Liver (tissue), 9 donors: ENCODE data around the gene ESRRA. TPM values are rescaled to one million over a fixed set of nuclear protein-coding genes. Genes with fewer than 3 reads are reported as not detected.
"Not testable (repeated sequence)": the region's sequence is repeated elsewhere in the genome, so short reads cannot be mapped to it uniquely, and the experiment has no call there.

Experiments used
- DNase-seq: peaks from one replicate; pipeline ENCODE4 v3.0.0-alpha.2; 2017; ENCODE audit warnings: low spot score
- H3K27ac ChIP-seq, 2 donors: one replicate each; pipeline ENCODE4 v1.7.0; 2013; ENCODE audit warnings: inconsistent platforms in 2 of 2, low read length in 2 of 2, control low read depth in 1 of 2, low read depth in 1 of 2, mild to moderate bottlenecking in 1 of 2
- H3K27me3 ChIP-seq, 4 donors: one replicate each; pipeline versions ENCODE4 v1.6.1 to v1.7.0; 2013; ENCODE audit warnings: low read length in 3 of 4, inconsistent platforms in 1 of 4, mild to moderate bottlenecking in 1 of 4, moderate library complexity in 1 of 4; ENCODE audit not compliant: control insufficient read depth in 4 of 4, insufficient read depth in 4 of 4
- H3K36me3 ChIP-seq, 4 donors: one replicate each; pipeline versions ENCODE4 v1.6.1 to v1.7.0; 2013; ENCODE audit warnings: low read length in 3 of 4, mild to moderate bottlenecking in 3 of 4, low read depth in 1 of 4, moderate library complexity in 1 of 4; ENCODE audit not compliant: control insufficient read depth in 4 of 4, insufficient read depth in 3 of 4
- H3K4me1 ChIP-seq, 4 donors: one replicate each; pipeline versions ENCODE4 v1.6.1 to v1.7.0; 2013; ENCODE audit warnings: low read length in 3 of 4, mild to moderate bottlenecking in 3 of 4, moderate library complexity in 1 of 4; ENCODE audit not compliant: control insufficient read depth in 4 of 4, insufficient read depth in 4 of 4
- H3K4me3 ChIP-seq, 3 donors: one replicate each; pipeline versions ENCODE4 v1.6.1 to v1.7.0; 2013; ENCODE audit warnings: low read length in 3 of 3, control low read depth in 1 of 3, low read depth in 1 of 3, mild to moderate bottlenecking in 1 of 3
- H3K9ac ChIP-seq, 2 donors: one replicate each; pipeline ENCODE4 v1.7.0; 2013; ENCODE audit warnings: low read length in 2 of 2, mild to moderate bottlenecking in 2 of 2, moderate library complexity in 2 of 2, control low read depth in 1 of 2, low read depth in 1 of 2
- H3K9me3 ChIP-seq, 4 donors: one replicate each; pipeline versions ENCODE4 v1.6.1 to v1.7.0; 2013; ENCODE audit warnings: low read length in 3 of 4; ENCODE audit not compliant: control insufficient read depth in 4 of 4
- ATF3 ChIP-seq: IDR thresholded peaks from 2 replicates; pipeline ENCODE4 v1.6.1; 2016; ENCODE audit warnings: antibody characterized with exemption
- CTCF ChIP-seq: fragments of 150-350 bp; IDR thresholded peaks from 2 replicates; pipeline ENCODE4 v1.5.1; 2017; ENCODE audit warnings: improper control_type of control experiment, low read depth, low read length; ENCODE audit not compliant: missing input control
- EGR1 ChIP-seq, 2 donors: IDR thresholded peaks; 2 replicates each; pipeline ENCODE4 v1.6.1; 2016 to 2018; ENCODE audit warnings: antibody characterized with exemption in 2 of 2, low read depth in 2 of 2
- FOXA1 ChIP-seq: IDR thresholded peaks from 2 replicates; pipeline ENCODE4 v1.6.1; 2016; ENCODE audit warnings: antibody characterized with exemption
- FOXA2 ChIP-seq: IDR thresholded peaks from 2 replicates; pipeline ENCODE4 v1.6.1; 2016; ENCODE audit warnings: antibody characterized with exemption
- GABPA ChIP-seq, 2 donors: IDR thresholded peaks in 1 of 2; conservative IDR thresholded peaks in 1 of 2; 2 replicates each; pipeline ENCODE4 v1.6.1; 2016; ENCODE audit warnings: antibody characterized with exemption in 2 of 2, mild to moderate bottlenecking in 1 of 2, moderate library complexity in 1 of 2
- HNF4A ChIP-seq, 2 donors: conservative IDR thresholded peaks; 2 replicates each; pipeline ENCODE4 v1.6.1; 2016; ENCODE audit warnings: antibody characterized with exemption in 2 of 2, mild to moderate bottlenecking in 2 of 2
- HNF4G ChIP-seq: IDR thresholded peaks from 2 replicates; pipeline ENCODE4 v1.6.1; 2016; ENCODE audit warnings: antibody characterized with exemption
- JUND ChIP-seq, 2 donors: IDR thresholded peaks; 2 replicates each; pipeline ENCODE4 v1.6.1; 2016; ENCODE audit warnings: antibody characterized with exemption in 2 of 2
- MAX ChIP-seq: IDR thresholded peaks from 2 replicates; pipeline ENCODE4 v1.6.1; 2016; ENCODE audit warnings: antibody characterized with exemption
- NR2F2 ChIP-seq: IDR thresholded peaks from 2 replicates; pipeline ENCODE4 v1.6.1; 2016; ENCODE audit warnings: antibody characterized with exemption
- RXRA ChIP-seq, 2 donors: IDR thresholded peaks; 2 replicates each; pipeline ENCODE4 v1.6.1; 2017 to 2018; ENCODE audit warnings: antibody characterized with exemption in 2 of 2, mild to moderate bottlenecking in 1 of 2
- SP1 ChIP-seq: IDR thresholded peaks from 2 replicates; pipeline ENCODE4 v1.6.1; 2018; ENCODE audit warnings: antibody characterized with exemption, mild to moderate bottlenecking
- TAF1 ChIP-seq: conservative IDR thresholded peaks from 2 replicates; pipeline ENCODE4 v1.6.1; 2016; ENCODE audit warnings: antibody characterized with exemption, mild to moderate bottlenecking
- YY1 ChIP-seq: IDR thresholded peaks from 2 replicates; pipeline ENCODE4 v1.6.1; 2016; ENCODE audit warnings: antibody characterized with exemption, mild to moderate bottlenecking
- ZBTB33 ChIP-seq: IDR thresholded peaks from 2 replicates; pipeline ENCODE4 v1.6.1; 2016; ENCODE audit warnings: antibody characterized with exemption
- WGBS: extraction: QIAGEN DNeasy Blood & Tissue Kit; methylation state at CpG from one replicate; pipeline ENCODE4 v1.1.7; 2013; 5-methylcytosine and 5-hydroxymethylcytosine counted together
- polyA plus RNA-seq, 2 donors: library from polyadenylated mRNA; stranded (reverse) in 1 of 2; unstranded in 1 of 2; fragments of 200-250 nt in 1 of 2; fragments of >200 nt in 1 of 2; fragmentation: Nextera tagmentation in 1 of 2; extraction: Ambion mirVana in 1 of 2; gene quantifications; one replicate each; pipeline versions ENCODE4 v1.2.1 to v1.2.3, GENCODE V29; 2013 to 2015
- total RNA-seq, 2 donors: library from RNA; depleted of rRNA; stranded (reverse); fragments of >200 nt; gene quantifications; one replicate each; pipeline ENCODE4 v1.2.3, GENCODE V29; 2014
- donor health status: healthy.
- donor health status: healthy.
- donor health status: healthy.
- donor health status: healthy.
- donor health status: healthy.

Gene ESRRA
- total and polyA plus RNA-seq, 4 donors, result 13.9 to 64.8 (median 37.5) TPM

GRCh38 chr11:64321533-64321932, 16.2 kb downstream of the ESRRA start:
- H3K4me3 ChIP-seq, result no peak overlapping the region
- no peak overlapping the region for H3K27ac ChIP-seq
- DNase-seq, result no peak
- H3K36me3 ChIP-seq, result peaks cover 0 to 18% (median 3%) of the 10 kb centered on the region in 4 donors
- no peaks in the 10 kb centered on the region for H3K9me3 ChIP-seq
- TF ChIP-seq SP1 (no peak), FOXA2 (no peak)
- peaks cover 5 to 12% (median 10%) of the 10 kb centered on the region in 4 donors for H3K4me1 ChIP-seq
- no peaks in the 10 kb centered on the region for H3K27me3 ChIP-seq
- no peak overlapping the region for H3K9ac ChIP-seq
- WGBS, result 82% methylated on average over 5 of the region's 5 CpGs

GRCh38 chr11:64322925-64323260, 17.6 kb downstream of the ESRRA start:
- Histone ChIP-seq H3K4me3 (no peak overlapping the region), H3K36me3 (peaks cover 0 to 18% (median 3%) of the 10 kb centered on the region in 4 donors), H3K27ac (no peak overlapping the region), H3K9me3 (no peaks in the 10 kb centered on the region), H3K27me3 (no peaks in the 10 kb centered on the region), H3K9ac (no peak overlapping the region), H3K4me1 (peaks cover 5 to 7% (median 6%) of the 10 kb centered on the region in 4 donors)
- TF ChIP-seq GABPA (IDR thresholded peaks at IDR 0.05 in 1 of 2, conservative IDR thresholded peaks at IDR 0.05 in 1 of 2) (no peak), TAF1 (no peak), YY1 (no peak), FOXA2 (no peak), FOXA1 (no peak), HNF4A (conservative IDR thresholded peaks at IDR 0.05) (no peak), MAX (no peak), EGR1 (IDR thresholded peaks at IDR 0.05; ENCODE audit: low read depth in 2 of 2) (no peak), ATF3 (no peak), ZBTB33 (no peak), RXRA (IDR thresholded peaks at IDR 0.05) (no peak), SP1 (no peak), JUND (IDR thresholded peaks at IDR 0.05) (no peak), NR2F2 (no peak), CTCF (no peak)
- no peak for DNase-seq
- WGBS, result 89% methylated on average over 7 of the region's 7 CpGs

GRCh38 chr11:64323373-64323772, 18.0 kb downstream of the ESRRA start:
- H3K9me3 ChIP-seq, result no peaks in the 10 kb centered on the region
- DNase-seq, result no peak
- no peak for TF ChIP-seq SP1
- no peak for TF ChIP-seq HNF4A (conservative IDR thresholded peaks at IDR 0.05)
- TF ChIP-seq JUND (IDR thresholded peaks at IDR 0.05), result no peak
- no peak for TF ChIP-seq ATF3
- TF ChIP-seq EGR1 (IDR thresholded peaks at IDR 0.05; ENCODE audit: low read depth in 2 of 2), result no peak
- TF ChIP-seq HNF4G, result no peak
- TF ChIP-seq FOXA1, result no peak
- peaks cover 5 to 7% (median 6%) of the 10 kb centered on the region in 4 donors for H3K4me1 ChIP-seq
- H3K36me3 ChIP-seq, result peaks cover 0 to 18% (median 3%) of the 10 kb centered on the region in 4 donors
- H3K27ac ChIP-seq, result no peak overlapping the region
- no peaks in the 10 kb centered on the region for H3K27me3 ChIP-seq
- no peak overlapping the region for H3K4me3 ChIP-seq
- WGBS, result 77% methylated on average over 5 of the region's 5 CpGs
- no peak overlapping the region for H3K9ac ChIP-seq

- not testable (repeated sequence) for H3K27me3 ChIP-seq, H3K4me3 ChIP-seq, H3K9ac ChIP-seq, H3K4me1 ChIP-seq, DNase-seq, H3K27ac ChIP-seq, H3K9me3 ChIP-seq
- WGBS, result 86% methylated on average over 4 of the region's 4 CpGs
- H3K36me3 ChIP-seq, result peaks cover 0 to 18% (median 3%) of the 10 kb centered on the region in 4 donors
Observed at GRCh38 chr11:64323984-64324383, 18.7 kb downstream of the ESRRA start.
